LNCaP clone FGC (cell line): ENCODE results near the gene LRRFIP1.

Experiments used
- DNase-seq: peaks from one replicate; pipeline ENCODE4 v3.0.0-alpha.2; 2011; ENCODE audit warnings: low read depth
- H3K4me3 ChIP-seq: 2 replicates; pipeline ENCODE4 v1.5.1; 2011; ENCODE audit warnings: mild to moderate bottlenecking, low read depth, low read length, control low read depth
- TF ChIP-seq, protein P1 (sequence below): IDR thresholded peaks from 2 replicates; pipeline ENCODE4 v1.5.1; 2012; ENCODE audit warnings: mild to moderate bottlenecking; ENCODE audit not compliant: control insufficient read depth, insufficient read depth; ENCODE audit errors: extremely low read depth

The LRRFIP1 gene

DNA sequence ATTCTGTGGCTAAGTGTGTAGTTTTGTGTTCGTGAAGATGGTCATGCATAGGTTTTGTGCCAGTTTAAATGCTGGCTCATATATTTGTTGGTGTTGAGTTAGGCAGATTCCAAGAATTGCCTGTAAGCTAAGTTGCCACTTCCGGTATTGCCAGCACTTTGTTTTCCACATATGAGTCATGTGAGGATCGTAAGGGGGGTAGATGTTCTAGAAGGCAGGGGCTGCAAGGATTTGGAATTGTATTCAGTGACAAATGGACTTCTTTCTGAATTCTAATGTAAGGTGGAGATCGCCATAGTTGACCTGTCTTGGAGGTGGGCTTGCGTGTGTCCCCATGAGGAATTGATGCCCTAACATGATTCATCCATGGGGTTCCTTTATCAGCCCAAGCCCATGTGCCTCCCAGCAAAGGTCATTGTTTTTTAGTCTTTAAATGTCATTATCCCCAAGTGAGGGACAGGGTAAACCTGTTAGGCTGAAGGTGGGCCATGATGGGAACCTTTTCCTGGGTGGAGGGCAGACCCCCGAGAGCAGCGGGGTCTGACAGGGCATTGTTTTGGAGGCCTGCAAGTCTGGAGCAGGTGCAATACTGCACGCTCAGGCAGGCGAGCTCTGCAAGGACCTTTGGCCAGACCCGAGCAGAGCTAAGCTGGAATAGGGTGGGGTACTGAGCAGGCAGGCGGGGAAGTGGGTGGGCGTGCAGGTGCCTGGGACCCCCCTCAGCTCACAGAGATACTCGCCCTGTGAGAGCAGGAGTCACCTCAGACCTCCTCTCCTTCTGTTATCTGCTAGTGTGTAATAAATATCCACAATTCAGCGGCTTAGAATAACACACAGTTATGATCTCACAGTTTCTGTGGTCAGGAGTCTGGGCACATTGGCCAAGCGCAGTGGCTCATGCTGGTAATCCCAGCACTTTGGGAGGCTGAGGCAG, 77.4 kb downstream of the LRRFIP1 start:
- H3K4me3 ChIP-seq: no peak overlapping the region
- no peak for DNase-seq
- TF ChIP-seq, protein P1, sequence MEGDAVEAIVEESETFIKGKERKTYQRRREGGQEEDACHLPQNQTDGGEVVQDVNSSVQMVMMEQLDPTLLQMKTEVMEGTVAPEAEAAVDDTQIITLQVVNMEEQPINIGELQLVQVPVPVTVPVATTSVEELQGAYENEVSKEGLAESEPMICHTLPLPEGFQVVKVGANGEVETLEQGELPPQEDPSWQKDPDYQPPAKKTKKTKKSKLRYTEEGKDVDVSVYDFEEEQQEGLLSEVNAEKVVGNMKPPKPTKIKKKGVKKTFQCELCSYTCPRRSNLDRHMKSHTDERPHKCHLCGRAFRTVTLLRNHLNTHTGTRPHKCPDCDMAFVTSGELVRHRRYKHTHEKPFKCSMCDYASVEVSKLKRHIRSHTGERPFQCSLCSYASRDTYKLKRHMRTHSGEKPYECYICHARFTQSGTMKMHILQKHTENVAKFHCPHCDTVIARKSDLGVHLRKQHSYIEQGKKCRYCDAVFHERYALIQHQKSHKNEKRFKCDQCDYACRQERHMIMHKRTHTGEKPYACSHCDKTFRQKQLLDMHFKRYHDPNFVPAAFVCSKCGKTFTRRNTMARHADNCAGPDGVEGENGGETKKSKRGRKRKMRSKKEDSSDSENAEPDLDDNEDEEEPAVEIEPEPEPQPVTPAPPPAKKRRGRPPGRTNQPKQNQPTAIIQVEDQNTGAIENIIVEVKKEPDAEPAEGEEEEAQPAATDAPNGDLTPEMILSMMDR: no peak

DNA sequence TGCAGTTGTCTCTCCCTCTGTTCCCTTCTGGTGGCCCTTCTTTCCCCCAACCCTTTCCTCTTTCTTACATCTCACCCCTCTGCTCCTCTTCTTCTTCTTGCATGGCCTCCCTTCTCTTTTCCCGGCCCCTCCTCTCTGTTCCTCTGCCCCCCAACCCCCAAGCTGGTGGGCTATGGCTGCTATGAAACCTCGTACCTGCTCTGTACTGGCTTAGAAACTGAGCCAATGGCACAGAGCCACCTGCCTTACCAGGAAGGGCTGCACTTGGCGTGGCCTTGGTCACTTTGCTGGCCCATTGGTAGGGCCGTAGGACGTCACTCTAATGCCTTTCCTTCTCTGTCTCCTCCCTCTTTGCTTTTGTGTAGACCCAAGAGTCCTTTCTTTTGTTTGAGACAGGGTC, 78.9 kb downstream of the LRRFIP1 start:
- TF ChIP-seq, protein P1: no peak
- no peak overlapping the region for H3K4me3 ChIP-seq
- DNase-seq: no peak

DNA sequence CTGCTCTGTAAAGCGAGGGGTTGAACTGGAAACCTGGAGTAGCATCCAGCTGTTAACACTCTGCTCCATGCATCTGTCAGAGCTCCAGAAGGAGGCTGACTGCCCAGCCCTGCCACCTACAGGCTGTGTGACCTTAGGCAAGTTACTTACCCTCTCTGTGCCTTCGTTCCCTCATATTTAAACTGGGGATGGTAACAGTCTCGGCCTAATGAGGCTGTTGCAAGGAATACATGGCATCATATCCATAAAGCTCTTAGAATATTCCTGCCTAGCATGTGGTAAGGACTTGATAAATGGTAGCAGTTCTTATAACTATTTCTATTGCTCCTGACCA, 80.6 kb downstream of the LRRFIP1 start:
- no peak for DNase-seq
- H3K4me3 ChIP-seq: no peak overlapping the region
- TF ChIP-seq, protein P1: no peak

DNA sequence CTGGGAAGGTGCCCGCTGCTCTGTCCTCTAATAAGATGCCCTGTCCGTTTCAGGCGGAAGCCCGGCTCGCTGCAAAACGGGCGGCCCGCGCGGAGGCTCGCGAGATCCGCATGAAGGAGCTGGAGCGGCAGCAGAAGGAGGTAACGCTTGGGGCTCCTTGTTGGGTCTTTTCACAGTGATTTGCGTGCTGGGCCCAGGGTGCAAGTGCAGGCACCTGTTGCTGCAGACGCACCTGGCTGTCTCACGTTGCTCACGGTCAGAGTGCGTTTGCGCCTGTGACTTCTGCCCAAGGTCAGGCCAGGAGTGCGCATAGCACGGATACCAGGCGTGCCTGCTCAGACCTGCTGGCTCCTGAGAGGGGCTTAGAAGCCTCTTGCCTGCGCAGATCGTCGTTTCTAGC, 81.1 kb downstream of the LRRFIP1 start:
- DNase-seq: no peak
- no peak overlapping the region for H3K4me3 ChIP-seq
- TF ChIP-seq, protein P1: no peak

DNA sequence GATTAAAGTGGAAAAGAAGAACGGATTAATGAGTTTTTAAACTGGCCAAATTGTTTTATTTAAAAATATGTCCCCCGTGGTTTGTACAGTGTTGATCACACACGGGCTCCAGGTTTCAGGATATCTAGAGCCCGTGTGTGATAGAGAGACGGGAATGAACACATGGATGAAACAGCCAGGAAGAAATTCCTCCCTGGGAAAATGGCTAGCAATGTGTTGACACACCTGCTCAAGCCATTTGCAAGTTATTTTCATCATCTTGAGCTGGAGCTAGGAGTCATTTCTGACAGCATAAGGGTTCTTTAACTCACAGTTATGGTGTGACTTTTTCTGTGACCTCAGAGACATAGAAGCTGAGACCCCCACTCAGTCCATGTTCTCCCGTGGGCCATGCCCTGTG, 81.6 kb downstream of the LRRFIP1 start:
- TF ChIP-seq, protein P1: no peak
- H3K4me3 ChIP-seq: no peak overlapping the region
- no peak for DNase-seq

DNA sequence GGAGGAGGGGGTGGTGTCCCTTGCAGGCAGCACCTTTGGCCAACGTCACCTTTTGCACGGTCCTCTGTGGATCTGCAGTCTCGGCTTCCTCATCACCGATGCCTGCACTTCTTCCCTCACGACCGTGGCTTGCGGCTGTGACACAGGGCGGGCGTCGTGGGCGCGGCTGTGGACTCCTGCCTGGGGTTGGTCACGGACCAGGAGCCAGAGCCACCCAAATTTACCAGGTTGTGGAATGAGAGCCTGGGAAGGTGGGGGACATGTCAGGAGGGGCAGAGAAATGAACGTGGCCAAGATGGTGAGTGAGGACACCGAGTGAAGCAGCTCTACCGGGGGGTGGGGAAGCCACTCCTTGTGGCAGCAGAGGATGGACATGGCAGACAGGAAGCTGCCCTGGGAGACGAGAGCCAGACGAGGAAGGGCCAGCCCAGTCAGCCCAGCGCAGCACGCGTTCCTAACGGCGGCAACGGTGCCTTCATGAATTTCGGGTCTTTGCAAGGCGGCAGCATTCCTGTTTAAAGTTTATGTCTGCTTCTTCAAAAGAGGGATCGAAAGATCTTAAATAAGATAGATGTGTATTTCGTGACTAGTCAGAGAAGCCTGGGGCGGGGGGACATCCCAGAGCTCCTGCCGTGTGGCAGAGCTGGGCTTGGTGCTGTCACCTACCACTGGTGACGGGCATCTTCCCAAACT, 84.2 kb downstream of the LRRFIP1 start:
- no peak for DNase-seq
- TF ChIP-seq, protein P1: no peak
- no peak overlapping the region for H3K4me3 ChIP-seq
